VCaP (cell line): Measurements from ENCODE around the gene PTGER1.

Source experiments
- H3K27ac ChIP-seq: fragments of 450-650 bp; 2 replicates; pipeline ENCODE4 v1.5.1; 2017
- TF ChIP-seq, protein P1 (sequence below): fragments of 450-650 bp; conservative IDR thresholded peaks from 2 replicates; pipeline ENCODE4 v1.5.1; 2017; ENCODE audit warnings: mild to moderate bottlenecking, moderate library complexity

The PTGER1 gene

DNA sequence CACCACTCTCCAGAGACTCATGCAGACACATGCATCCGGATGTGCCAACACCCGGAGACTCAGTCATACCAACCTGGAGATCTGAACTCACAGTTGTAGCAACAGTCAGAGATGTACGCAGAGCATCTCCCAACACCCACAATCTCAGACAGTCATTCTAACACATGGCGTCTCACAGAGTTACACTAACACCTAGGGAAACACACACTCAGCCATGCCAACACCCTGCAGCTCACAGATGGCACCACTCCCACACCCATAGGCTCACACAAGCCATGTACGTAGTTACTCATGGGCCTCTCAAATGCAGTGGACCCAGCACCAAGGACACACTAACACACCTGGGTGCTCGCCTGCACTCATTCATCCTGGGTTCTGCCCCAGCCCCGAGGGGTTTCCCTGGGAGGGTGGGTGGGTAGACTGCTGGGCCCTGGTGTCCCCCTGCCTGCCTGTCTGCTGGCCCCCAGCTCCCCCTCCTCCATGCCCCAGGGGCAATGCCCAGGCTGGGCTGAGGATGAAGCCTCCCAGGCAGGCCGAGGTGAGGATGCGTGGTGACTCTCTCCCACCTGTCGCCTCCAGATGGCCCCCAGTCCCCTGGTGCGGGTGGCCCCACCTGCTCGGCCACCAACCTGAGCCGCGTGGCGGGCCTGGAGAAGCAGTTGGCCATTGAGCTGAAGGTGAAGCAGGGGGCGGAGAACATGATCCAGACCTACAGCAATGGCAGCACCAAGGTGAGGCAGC lies 32.1 kb downstream of the PTGER1 start:
- no peak overlapping the region for H3K27ac ChIP-seq
- TF ChIP-seq, protein P1, sequence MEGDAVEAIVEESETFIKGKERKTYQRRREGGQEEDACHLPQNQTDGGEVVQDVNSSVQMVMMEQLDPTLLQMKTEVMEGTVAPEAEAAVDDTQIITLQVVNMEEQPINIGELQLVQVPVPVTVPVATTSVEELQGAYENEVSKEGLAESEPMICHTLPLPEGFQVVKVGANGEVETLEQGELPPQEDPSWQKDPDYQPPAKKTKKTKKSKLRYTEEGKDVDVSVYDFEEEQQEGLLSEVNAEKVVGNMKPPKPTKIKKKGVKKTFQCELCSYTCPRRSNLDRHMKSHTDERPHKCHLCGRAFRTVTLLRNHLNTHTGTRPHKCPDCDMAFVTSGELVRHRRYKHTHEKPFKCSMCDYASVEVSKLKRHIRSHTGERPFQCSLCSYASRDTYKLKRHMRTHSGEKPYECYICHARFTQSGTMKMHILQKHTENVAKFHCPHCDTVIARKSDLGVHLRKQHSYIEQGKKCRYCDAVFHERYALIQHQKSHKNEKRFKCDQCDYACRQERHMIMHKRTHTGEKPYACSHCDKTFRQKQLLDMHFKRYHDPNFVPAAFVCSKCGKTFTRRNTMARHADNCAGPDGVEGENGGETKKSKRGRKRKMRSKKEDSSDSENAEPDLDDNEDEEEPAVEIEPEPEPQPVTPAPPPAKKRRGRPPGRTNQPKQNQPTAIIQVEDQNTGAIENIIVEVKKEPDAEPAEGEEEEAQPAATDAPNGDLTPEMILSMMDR = no peak

DNA sequence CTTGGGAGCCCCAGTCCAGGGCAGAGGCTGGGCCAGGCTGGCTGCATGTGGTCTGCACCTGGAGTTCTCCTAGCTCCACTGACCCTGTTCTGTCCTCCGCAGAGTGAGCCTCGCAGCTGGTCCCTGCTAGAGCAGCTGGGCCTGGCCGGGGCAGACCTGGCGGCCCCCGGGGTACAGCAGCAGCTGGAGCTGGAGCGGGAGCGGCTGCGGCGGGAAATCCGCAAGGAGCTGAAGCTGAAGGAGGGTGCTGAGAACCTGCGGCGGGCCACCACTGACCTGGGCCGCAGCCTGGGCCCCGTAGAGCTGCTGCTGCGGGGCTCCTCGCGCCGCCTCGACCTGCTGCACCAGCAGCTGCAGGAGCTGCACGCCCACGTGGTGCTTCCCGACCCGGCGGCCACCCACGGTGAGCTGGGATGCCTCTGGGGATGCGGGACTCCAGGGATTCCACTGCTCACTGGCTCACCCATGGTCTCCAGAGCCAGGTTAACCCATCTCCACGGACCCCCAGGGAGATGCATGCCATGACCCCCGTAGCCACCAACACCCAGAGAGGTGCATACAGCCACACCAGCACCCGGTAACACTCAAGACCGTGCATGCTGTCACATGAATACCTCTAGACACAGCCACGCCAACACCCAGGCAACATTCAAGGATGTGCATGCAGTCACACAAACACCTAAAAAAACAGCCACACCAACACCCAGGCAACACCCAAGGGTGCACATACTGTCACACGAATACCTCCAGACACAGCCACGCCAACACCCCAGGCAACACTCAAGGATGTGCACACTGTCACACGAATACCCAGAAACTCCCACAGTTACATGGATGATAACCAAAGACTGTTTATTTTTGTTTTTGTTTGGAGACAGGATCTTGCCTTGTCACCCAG lies 33.9 kb downstream of the PTGER1 start:
- H3K27ac ChIP-seq = no peak overlapping the region
- TF ChIP-seq, protein P1 = no peak

DNA sequence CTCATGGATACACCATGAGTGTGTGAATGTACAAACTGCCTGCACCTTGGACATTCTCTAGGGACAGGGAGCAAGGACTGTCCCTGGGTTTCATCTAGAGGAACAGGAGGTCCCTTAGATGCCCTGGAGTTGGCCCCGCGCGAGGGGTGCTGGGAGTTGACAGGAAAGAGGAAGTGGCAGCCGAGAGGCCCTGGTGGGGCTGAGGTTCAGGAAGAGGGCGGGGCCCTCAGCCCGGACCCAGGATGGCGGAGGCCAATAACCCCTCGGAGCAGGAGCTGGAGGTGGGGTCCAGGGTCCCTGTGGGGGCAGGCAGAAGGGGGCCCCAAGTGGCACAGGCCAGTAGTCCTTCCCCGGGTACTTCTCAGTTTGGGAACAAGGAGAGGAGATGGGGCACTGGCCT lies 35.1 kb downstream of the PTGER1 start:
- TF ChIP-seq, protein P1 = no peak
- H3K27ac ChIP-seq = no peak overlapping the region

DNA sequence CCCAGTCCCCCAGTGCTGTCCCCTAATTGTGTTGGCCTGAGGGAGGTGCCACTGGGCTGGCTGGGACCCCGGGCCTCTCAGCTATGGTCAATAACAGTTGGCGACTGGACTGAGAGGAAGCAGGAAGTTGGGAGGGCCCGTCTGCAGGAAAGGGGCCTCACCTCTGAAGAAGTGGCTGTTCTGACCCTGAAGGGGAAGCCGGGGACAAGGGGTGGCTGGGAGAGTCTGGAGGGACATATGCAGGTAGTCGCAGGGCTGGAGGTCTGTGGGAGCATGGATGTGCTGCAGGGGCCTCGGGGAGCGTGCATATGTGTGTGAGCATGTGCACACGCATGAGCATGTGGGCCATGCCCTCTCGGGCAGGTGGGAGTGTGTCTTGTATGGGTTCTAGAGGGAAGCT lies 36.1 kb downstream of the PTGER1 start:
- TF ChIP-seq, protein P1 = no peak
- H3K27ac ChIP-seq = no peak overlapping the region

DNA sequence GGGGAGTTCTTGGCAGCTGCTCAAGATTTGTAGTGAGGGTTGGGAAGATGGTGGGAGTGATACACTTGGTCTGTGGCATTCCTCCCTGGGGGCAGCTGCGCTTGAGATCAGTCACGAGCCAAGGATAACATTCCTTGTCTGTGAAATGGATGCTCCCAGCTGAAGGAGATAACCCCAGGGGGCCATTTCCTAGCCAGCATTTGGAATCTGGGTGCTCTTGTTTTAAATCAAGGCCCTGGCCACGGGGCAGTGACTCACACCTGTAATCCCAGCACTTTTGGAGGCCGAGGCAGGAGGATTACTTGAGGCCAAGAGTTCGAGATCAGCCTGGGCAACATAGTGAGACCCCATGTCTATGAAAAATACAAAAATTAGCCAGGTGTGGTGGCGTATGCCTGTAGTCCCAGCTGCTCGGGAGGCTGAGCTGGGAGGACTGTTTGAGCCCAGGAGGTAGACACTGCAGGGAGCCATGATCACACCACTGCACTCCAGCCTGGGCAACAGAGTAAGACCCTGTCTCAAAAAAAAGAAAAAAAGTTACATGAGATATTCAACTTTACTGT lies 37.5 kb downstream of the PTGER1 start:
- no peak overlapping the region for H3K27ac ChIP-seq

DNA sequence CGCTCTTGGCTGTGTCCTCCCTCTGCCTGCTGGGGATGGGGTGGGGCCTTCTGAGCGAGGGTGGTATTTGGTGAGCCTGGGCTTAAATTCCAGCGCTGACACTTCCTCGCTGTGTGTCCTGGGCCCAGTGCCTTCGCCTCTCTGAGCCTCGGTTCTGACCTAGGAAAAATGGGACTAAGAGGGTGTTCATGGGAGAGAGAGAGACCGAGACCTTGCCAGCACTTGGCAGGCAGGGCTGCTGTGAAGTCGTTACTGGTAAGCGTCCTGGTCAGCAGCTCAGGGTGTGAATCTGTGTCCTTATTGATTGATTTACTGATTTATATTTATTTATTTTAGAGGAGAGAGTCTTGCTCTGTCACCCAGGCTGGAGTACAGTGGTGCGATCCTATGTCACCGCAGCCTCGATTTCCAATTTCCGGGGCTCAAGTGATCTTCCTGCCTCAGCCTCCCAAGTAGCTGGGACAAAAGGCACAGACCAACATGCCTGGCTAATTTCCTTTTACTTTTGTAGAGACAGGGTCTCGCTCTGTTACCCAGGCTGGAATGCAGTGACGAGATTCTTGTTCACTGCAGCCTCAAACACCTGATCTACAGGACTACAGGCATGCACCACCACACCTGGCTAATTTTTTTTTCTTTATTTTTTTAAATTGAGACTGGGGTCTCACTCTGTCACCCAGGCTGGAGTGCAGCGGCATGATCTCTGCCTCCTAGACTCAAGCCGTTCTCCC lies 39.7 kb downstream of the PTGER1 start:
- TF ChIP-seq, protein P1 = no peak
- peak overlapping the region; percentile 95 for H3K27ac ChIP-seq

More for the DNA sequence above, 37.5 kb downstream of the PTGER1 start:
- TF ChIP-seq, protein P1 = no peak
